Measurements from ENCODE around the gene MXD1. TPM values are rescaled to one million over a fixed set of nuclear protein-coding genes. Genes with fewer than 3 reads are reported as not detected.

Gene MXD1
- total and polyA plus RNA-seq, 2 of the 4 experiments (the other 2 are of a cell fraction): 2.0 to 3.7 TPM

DNA sequence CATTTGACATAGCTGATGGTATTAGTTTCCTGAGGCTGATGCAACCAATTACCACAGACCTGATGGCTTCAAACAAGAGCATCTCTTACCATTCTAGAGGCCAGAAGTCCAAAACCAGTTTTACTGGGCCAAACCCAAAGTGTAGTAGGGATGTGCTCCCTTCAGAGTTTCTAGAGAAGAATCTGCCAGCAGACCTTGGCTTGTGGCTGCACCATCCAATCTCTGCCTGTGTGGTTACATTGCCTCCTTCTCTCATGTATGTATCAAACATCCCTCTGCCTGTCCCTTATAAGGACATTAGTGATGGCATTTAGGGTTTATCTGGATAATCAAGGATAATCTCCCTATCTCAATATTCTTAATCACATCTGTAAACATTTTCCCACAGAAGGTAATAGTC lies 25.6 kb upstream of the MXD1 start:
- Histone ChIP-seq H3K9me1 (ENCODE audit: insufficient read depth, low read length) (no peaks in the 10 kb centered on the region), H4K8ac (ENCODE audit: low read depth in 2 of 2, low read length in 2 of 2) (no peak overlapping the region), H2BK20ac (ENCODE audit: low read depth, low read length) (no peak overlapping the region), H3K18ac (ENCODE audit: low read depth, low read length) (no peak overlapping the region), H2AK5ac (ENCODE audit: low read depth, low read length) (no peak overlapping the region), H3K14ac (replicated peaks; ENCODE audit: low read depth, low read length) (no peak overlapping the region), H3K56ac (ENCODE audit: extremely low read depth, insufficient read depth, low read length) (no peak overlapping the region), H2AFZ (replicated peaks; ENCODE audit: low read length, poor library complexity) (no peak overlapping the region), H3K4me2 (ENCODE audit: low read depth, low read length) (no peak overlapping the region), H4K20me1 (ENCODE audit: insufficient read depth, low read length) (no peaks in the 10 kb centered on the region), H3K23ac (ENCODE audit: low read depth, low read length) (no peak overlapping the region), H2BK120ac (ENCODE audit: low read depth, low read length) (no peak overlapping the region), H3K27ac (ENCODE audit: insufficient read depth, low read length) (no peak overlapping the region), H3K9me3 (ENCODE audit: control insufficient read depth, insufficient read depth, low read length) (peaks cover 2% of the 10 kb centered on the region; the same call in 1 of the 2 replicates), H3K4ac (ENCODE audit: low read depth, low read length) (no peak overlapping the region), H2AK9ac (replicated peaks; ENCODE audit: low read depth, low read length, poor library complexity) (no peak overlapping the region), H3K9ac (ENCODE audit: low read depth, low read length) (no peak overlapping the region), H3K36me3 (ENCODE audit: control insufficient read depth, insufficient read depth, low read length) (no peaks in the 10 kb centered on the region), H3K4me3 (ENCODE audit: insufficient read depth, low read depth, low read length) (no peak overlapping the region), H4K91ac (ENCODE audit: insufficient read depth, low read depth, low read length) (no peak overlapping the region), H2BK5ac (ENCODE audit: low read depth, low read length, poor library complexity, severe bottlenecking) (no peak overlapping the region), H2BK15ac (ENCODE audit: low read depth, low read length) (no peak overlapping the region), H3K4me1 (ENCODE audit: control insufficient read depth, insufficient read depth, low read length) (no peaks in the 10 kb centered on the region), H3K79me1 (ENCODE audit: low read depth in 1 of 2, low read length in 2 of 2) (peaks cover 5% of the 10 kb centered on the region in 2 experiments; a peak in 2 of 4 replicates), H3K27me3 (ENCODE audit: control insufficient read depth, insufficient read depth, low read length) (no peaks in the 10 kb centered on the region), H4K5ac (ENCODE audit: low read depth, low read length) (no peak overlapping the region)
- ChIA-PET CTCF (no interaction called here), POLR2A (ENCODE audit: unreplicated experiment) (no interaction called here)
- BruUV-seq (replicated peaks): no TSS peak
- intact Hi-C loops (cut with micrococcal nuclease) (loop anchor here (5.0 to 10.0 kb wide), 2 partner anchors 37 to 55 kb away; no protein-coding TSS in a partner anchor), in situ Hi-C loops (cut with MboI; ENCODE audit: low sequenced_read_pairs) (no loop called here), dilution Hi-C loops (cut with HindIII; ENCODE audit: low sequenced_read_pairs, unreplicated experiment) (no loop called here)
- no peak for DNase-seq
- TF ChIP-seq SMC3 (IDR thresholded peaks at IDR 0.05; ENCODE audit: low read depth, low read length) (no peak), POLR2A (IDR thresholded peaks at IDR 0.05; ENCODE audit: low read depth, low read length) (no peak), MXI1 (IDR thresholded peaks at IDR 0.05; ENCODE audit: borderline replicate concordance, low read depth, low read length) (no peak), CHD1 (IDR thresholded peaks at IDR 0.05; ENCODE audit: low read depth, low read length) (no peak), CEBPB (IDR thresholded peaks at IDR 0.05; ENCODE audit: low read depth, low read length) (no peak), FOS (IDR thresholded peaks at IDR 0.05; ENCODE audit: low read depth, low read length) (no peak), NFE2L2 (IDR thresholded peaks at IDR 0.05; ENCODE audit: low read depth, low read length) (no peak)
- TF ChIP-seq, protein P1, sequence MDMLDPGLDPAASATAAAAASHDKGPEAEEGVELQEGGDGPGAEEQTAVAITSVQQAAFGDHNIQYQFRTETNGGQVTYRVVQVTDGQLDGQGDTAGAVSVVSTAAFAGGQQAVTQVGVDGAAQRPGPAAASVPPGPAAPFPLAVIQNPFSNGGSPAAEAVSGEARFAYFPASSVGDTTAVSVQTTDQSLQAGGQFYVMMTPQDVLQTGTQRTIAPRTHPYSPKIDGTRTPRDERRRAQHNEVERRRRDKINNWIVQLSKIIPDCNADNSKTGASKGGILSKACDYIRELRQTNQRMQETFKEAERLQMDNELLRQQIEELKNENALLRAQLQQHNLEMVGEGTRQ (IDR thresholded peaks at IDR 0.05; ENCODE audit: low read depth, low read length): no peak
- TF ChIP-seq, protein P2, sequence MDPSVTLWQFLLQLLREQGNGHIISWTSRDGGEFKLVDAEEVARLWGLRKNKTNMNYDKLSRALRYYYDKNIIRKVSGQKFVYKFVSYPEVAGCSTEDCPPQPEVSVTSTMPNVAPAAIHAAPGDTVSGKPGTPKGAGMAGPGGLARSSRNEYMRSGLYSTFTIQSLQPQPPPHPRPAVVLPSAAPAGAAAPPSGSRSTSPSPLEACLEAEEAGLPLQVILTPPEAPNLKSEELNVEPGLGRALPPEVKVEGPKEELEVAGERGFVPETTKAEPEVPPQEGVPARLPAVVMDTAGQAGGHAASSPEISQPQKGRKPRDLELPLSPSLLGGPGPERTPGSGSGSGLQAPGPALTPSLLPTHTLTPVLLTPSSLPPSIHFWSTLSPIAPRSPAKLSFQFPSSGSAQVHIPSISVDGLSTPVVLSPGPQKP (IDR thresholded peaks at IDR 0.05; ENCODE audit: borderline replicate concordance, low read depth, low read length): no peak
- no peak for ATAC-seq (ENCODE audit: low read depth)
